Caco-2 (cell line): Measurements from ENCODE around the gene LSM3. TPM values are rescaled to one million over a fixed set of nuclear protein-coding genes. Genes with fewer than 3 reads are reported as not detected.

ENCODE experiments used
- BruUV-seq: library from RNA; stranded (reverse); fragments of 400-500 nt; replicated peaks from 2 replicates; lab custom pipeline; 2021; lab: Mats Ljungman, UMichigan
- CTCF ChIA-PET: fragments of 300-600 bp; sonication (Branson Sonifier 250); formaldehyde crosslinking; loops from one replicate; lab custom pipeline; 2022; ENCODE audit warnings: antibody characterized with exemption; lab: Charles Lee
- POLR2A ChIA-PET: fragments of 300-600 bp; sonication (Branson Sonifier 250); formaldehyde crosslinking; loops from one replicate; lab custom pipeline; 2022; ENCODE audit warnings: antibody characterized with exemption; lab: Charles Lee
- DNase-seq, 2 experiments: peaks; one replicate each; pipeline versions ENCODE4 v3.0.0 to v3.0.0-alpha.2; 2020 to 2022
- H3K27me3 ChIP-seq: replicated peaks from 2 replicates; pipeline ENCODE4 v1.6.0; 2011; ENCODE audit warnings: low read length; ENCODE audit not compliant: control insufficient read depth, insufficient read depth
- H3K36me3 ChIP-seq: 2 replicates; pipeline ENCODE4 v1.5.1; 2011; ENCODE audit warnings: low read length; ENCODE audit not compliant: control insufficient read depth, insufficient read depth
- H3K4me1 ChIP-seq: fragments of 250-450 bp; sonication (Bioruptor Pico); 2 replicates; pipeline ENCODE4 v1.5.1; 2020; ENCODE audit warnings: mild to moderate bottlenecking
- H3K4me3 ChIP-seq: 2 replicates; pipeline ENCODE4 v1.5.1; 2011; ENCODE audit warnings: low read depth, mild to moderate bottlenecking, control low read depth, low read length
- H3K9me3 ChIP-seq: fragments of 250-450 bp; sonication (Bioruptor Pico); 2 replicates; pipeline ENCODE4 v1.5.1; 2020; ENCODE audit warnings: mild to moderate bottlenecking, moderate library complexity
- H3K27ac Mint-ChIP-seq: one replicate; pipeline ENCODE4 v1.8.0; 2022; ENCODE audit warnings: mixed read lengths; ENCODE audit not compliant: unreplicated experiment
- H3K27me3 Mint-ChIP-seq: one replicate; pipeline ENCODE4 v1.8.0; 2022; ENCODE audit warnings: mixed read lengths; ENCODE audit not compliant: insufficient read depth, unreplicated experiment
- H3K36me3 Mint-ChIP-seq: one replicate; pipeline ENCODE4 v1.8.0; 2022; ENCODE audit warnings: mild to moderate bottlenecking, mixed read lengths; ENCODE audit not compliant: insufficient read depth, unreplicated experiment
- H3K4me1 Mint-ChIP-seq: one replicate; pipeline ENCODE4 v1.8.0; 2022; ENCODE audit warnings: low read depth, mixed read lengths; ENCODE audit not compliant: unreplicated experiment
- H3K4me3 Mint-ChIP-seq: one replicate; pipeline ENCODE4 v1.8.0; 2022; ENCODE audit warnings: mild to moderate bottlenecking, moderate library complexity, mixed read lengths; ENCODE audit not compliant: unreplicated experiment
- H3K9me3 Mint-ChIP-seq: one replicate; pipeline ENCODE4 v1.8.0; 2022; ENCODE audit warnings: mixed read lengths; ENCODE audit not compliant: unreplicated experiment
- intact Hi-C: fragments of 100-400 bp; cut with micrococcal nuclease; formaldehyde crosslinking; loops from one replicate; pipeline ENCODE4 v1.10.0; 2022; ENCODE audit not compliant: unreplicated experiment
- total RNA-seq: library from RNA; stranded (reverse); gene quantifications from 2 replicates; pipeline ENCODE4 v1.2.3, GENCODE V29; 2022
- TF ChIP-seq, protein P1 (sequence below), 2 experiments: fragments of 200-600 bp in 1 of 2; IDR thresholded peaks; 1 replicate in 1 of 2; 2 replicates in 1 of 2; pipeline versions ENCODE4 v1.5.1 to v1.8.0; 2011 to 2022; ENCODE audit warnings: antibody characterized with exemption in 1 of 2, control low read depth in 1 of 2, inconsistent platforms in 1 of 2, low read depth in 1 of 2, low read length in 1 of 2, mild to moderate bottlenecking in 1 of 2, moderate library complexity in 1 of 2; ENCODE audit not compliant: insufficient read depth in 1 of 2, severe bottlenecking in 1 of 2, unreplicated experiment in 1 of 2

LSM3 gene
- total RNA-seq, 1 experiment from 2014 or later, result 20.5 TPM

DNA sequence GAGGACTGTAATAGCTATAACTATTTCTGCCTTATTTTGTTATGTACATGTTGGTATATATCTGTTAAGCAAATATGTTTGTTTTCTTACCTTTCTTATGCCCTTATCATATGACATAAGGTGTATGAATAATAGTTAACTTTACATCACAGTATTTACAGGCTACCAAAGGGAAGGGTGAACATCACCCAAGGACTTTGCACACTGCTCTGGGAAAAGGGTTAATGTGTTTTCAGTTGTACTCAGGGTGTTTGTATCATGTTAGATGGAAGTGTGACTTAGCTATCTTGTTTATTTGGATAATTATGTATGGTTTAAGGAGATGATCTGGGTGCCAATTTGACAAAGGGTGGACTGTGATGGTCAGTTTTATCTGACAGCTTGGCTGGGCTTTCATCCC, 60.3 kb downstream of the LSM3 start:
- ChIA-PET POLR2A (no interaction called here), CTCF (no interaction called here)
- intact Hi-C loops, result no loop called here
- H3K4me1 Mint-ChIP-seq, result peaks cover 21% of the 10 kb centered on the region
- no peaks in the 10 kb centered on the region for H3K27me3 ChIP-seq
- no peak overlapping the region for H3K4me3 Mint-ChIP-seq
- BruUV-seq, result no TSS peak
- H3K27me3 Mint-ChIP-seq, result no peaks in the 10 kb centered on the region
- no peak overlapping the region for H3K4me3 ChIP-seq
- no peak overlapping the region for H3K27ac Mint-ChIP-seq
- peaks cover 1% of the 10 kb centered on the region for H3K9me3 Mint-ChIP-seq
- H3K36me3 Mint-ChIP-seq, result no peaks in the 10 kb centered on the region
- no peak for DNase-seq
- no peaks in the 10 kb centered on the region for H3K9me3 ChIP-seq
- H3K36me3 ChIP-seq, result no peaks in the 10 kb centered on the region
- peaks cover 13% of the 10 kb centered on the region; the same call in 1 of the 2 replicates for H3K4me1 ChIP-seq
- TF ChIP-seq, protein P1, sequence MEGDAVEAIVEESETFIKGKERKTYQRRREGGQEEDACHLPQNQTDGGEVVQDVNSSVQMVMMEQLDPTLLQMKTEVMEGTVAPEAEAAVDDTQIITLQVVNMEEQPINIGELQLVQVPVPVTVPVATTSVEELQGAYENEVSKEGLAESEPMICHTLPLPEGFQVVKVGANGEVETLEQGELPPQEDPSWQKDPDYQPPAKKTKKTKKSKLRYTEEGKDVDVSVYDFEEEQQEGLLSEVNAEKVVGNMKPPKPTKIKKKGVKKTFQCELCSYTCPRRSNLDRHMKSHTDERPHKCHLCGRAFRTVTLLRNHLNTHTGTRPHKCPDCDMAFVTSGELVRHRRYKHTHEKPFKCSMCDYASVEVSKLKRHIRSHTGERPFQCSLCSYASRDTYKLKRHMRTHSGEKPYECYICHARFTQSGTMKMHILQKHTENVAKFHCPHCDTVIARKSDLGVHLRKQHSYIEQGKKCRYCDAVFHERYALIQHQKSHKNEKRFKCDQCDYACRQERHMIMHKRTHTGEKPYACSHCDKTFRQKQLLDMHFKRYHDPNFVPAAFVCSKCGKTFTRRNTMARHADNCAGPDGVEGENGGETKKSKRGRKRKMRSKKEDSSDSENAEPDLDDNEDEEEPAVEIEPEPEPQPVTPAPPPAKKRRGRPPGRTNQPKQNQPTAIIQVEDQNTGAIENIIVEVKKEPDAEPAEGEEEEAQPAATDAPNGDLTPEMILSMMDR (IDR thresholded peaks at IDR 0.05; ENCODE audit: insufficient read depth in 1 of 2, low read depth in 1 of 2, low read length in 1 of 2, severe bottlenecking in 1 of 2, unreplicated experiment in 1 of 2), result no peak

DNA sequence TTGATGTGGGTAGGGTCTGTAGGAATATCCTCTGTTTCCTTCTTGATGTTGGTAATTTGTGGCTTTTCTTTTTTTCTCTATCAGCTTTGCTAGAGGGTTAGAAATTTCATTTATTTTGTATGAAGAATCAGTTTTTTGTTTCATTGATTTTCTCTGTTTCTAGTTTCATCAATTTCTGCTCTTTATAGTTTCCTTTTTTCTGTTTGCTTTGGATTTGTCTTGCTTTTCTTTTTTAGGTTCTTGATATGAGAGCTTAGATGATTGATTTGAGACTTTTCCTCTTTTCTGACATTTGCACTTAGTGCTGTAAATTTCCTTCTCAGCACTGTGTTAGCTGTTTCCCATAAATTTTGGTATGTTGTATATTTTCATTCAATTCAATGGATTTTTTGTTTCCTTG, 61.3 kb downstream of the LSM3 start:
- H3K27me3 Mint-ChIP-seq, result no peaks in the 10 kb centered on the region
- H3K4me3 Mint-ChIP-seq, result no peak overlapping the region
- POLR2A ChIA-PET, result no interaction called here
- H3K9me3 Mint-ChIP-seq, result no peaks in the 10 kb centered on the region
- Histone ChIP-seq H3K4me3 (no peak overlapping the region), H3K36me3 (no peaks in the 10 kb centered on the region), H3K9me3 (no peaks in the 10 kb centered on the region), H3K4me1 (peaks cover 6% of the 10 kb centered on the region; the same call in 1 of the 2 replicates), H3K27me3 (no peaks in the 10 kb centered on the region)
- H3K4me1 Mint-ChIP-seq, result peaks cover 19% of the 10 kb centered on the region
- no peaks in the 10 kb centered on the region for H3K36me3 Mint-ChIP-seq
- intact Hi-C loops, result no loop called here
- CTCF ChIA-PET, result no interaction called here
- no peak for DNase-seq
- BruUV-seq, result no TSS peak
- TF ChIP-seq, protein P1 (IDR thresholded peaks at IDR 0.05; ENCODE audit: insufficient read depth in 1 of 2, low read depth in 1 of 2, low read length in 1 of 2, severe bottlenecking in 1 of 2, unreplicated experiment in 1 of 2), result no peak
- no peak overlapping the region for H3K27ac Mint-ChIP-seq

- intact Hi-C loops, result no loop called here
- DNase-seq, result no peak
- no peaks in the 10 kb centered on the region for H3K27me3 Mint-ChIP-seq
- BruUV-seq, result no TSS peak
- TF ChIP-seq, protein P1 (IDR thresholded peaks at IDR 0.05; ENCODE audit: insufficient read depth in 1 of 2, low read depth in 1 of 2, low read length in 1 of 2, severe bottlenecking in 1 of 2, unreplicated experiment in 1 of 2), result no peak
- no peaks in the 10 kb centered on the region for H3K9me3 Mint-ChIP-seq
- H3K36me3 Mint-ChIP-seq, result no peaks in the 10 kb centered on the region
- H3K4me3 Mint-ChIP-seq, result no peak overlapping the region
- Histone ChIP-seq H3K4me1 (peaks cover 2% of the 10 kb centered on the region; the same call in 1 of the 2 replicates), H3K9me3 (no peaks in the 10 kb centered on the region), H3K4me3 (no peak overlapping the region), H3K36me3 (no peaks in the 10 kb centered on the region), H3K27me3 (no peaks in the 10 kb centered on the region)
- ChIA-PET CTCF (no interaction called here), POLR2A (no interaction called here)
- no peak overlapping the region for H3K27ac Mint-ChIP-seq
- H3K4me1 Mint-ChIP-seq, result peaks cover 15% of the 10 kb centered on the region
Measured at GRCh38 chr3:14240366-14240765, 61.7 kb downstream of the LSM3 start.
